B cell (primary cell): ENCODE measurements around the gene LRRC43.

Source experiments
- CTCF ChIP-seq: fragments of 200-600 bp; IDR thresholded peaks from one replicate; pipeline ENCODE4 v1.8.0; 2022; ENCODE audit warnings: antibody characterized with exemption, mild to moderate bottlenecking
- EZH2 ChIP-seq: IDR thresholded peaks from 2 replicates; pipeline ENCODE4 v1.6.1; 2012; ENCODE audit warnings: borderline replicate concordance, low read depth, mild to moderate bottlenecking, moderate library complexity, low read length; ENCODE audit not compliant: insufficient read depth, poor library complexity, severe bottlenecking

DNA sequence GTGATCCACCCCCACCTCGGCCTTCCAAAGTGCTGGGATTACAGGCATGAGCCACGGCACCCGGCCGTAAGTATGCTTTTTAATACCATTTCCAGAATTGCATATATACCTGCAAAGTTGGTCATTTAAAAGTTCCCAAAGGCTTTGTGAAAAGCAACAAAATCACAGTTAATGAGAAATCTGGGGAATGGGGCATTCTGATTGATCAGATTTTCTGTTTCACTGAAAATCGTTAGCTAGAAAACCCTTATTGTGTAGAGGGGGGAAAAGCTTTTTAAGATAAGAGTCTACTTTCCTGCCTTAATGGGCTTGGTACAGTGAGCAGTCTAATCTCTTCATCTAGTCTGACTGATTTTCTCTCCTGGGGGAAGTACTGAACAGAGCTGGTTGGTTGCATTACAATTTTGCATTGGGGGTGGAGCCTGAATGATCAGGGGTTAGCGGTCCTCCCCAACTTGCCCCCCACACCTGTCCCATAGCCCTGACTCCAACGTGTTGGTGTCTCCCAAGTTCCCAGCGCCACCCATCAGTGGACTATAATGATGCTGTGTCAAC, 32.7 kb upstream of the LRRC43 start:
- TF ChIP-seq CTCF, result no peak
- no peak for TF ChIP-seq EZH2
